HG03039 (cell line): ENCODE data around the gene MYO9B.

Source experiments
- ATAC-seq: cut with Tn5 transposase; IDR thresholded peaks from one replicate; pipeline ENCODE4 v1.9.1; 2021; ENCODE audit warnings: mild to moderate bottlenecking, moderate library complexity; ENCODE audit not compliant: unreplicated experiment

MYO9B gene

GRCh38 chr19:17061205-17061604, 14.4 kb upstream of the MYO9B start:
- ATAC-seq: no peak

- no peak for ATAC-seq
Measured at GRCh38 chr19:17061691-17062090, 13.9 kb upstream of the MYO9B start.

- no peak for ATAC-seq
Measured at GRCh38 chr19:17063428-17063827, 12.1 kb upstream of the MYO9B start.

GRCh38 chr19:17069193-17069592, 6.4 kb upstream of the MYO9B start:
- no peak for ATAC-seq

- no peak for ATAC-seq
Measured at GRCh38 chr19:17070421-17070820, 5.2 kb upstream of the MYO9B start.

GRCh38 chr19:17070912-17071311, 4.7 kb upstream of the MYO9B start:
- no peak for ATAC-seq

- ATAC-seq: no peak
Measured at GRCh38 chr19:17073869-17074633, 1.5 kb upstream of the MYO9B start.

- ATAC-seq: no peak
Measured at GRCh38 chr19:17074634-17075034, 943 bp upstream of the MYO9B start.

GRCh38 chr19:17075864-17076542, 426 bp downstream of the MYO9B start:
- ATAC-seq: no peak

- ATAC-seq: no peak
Measured at GRCh38 chr19:17076543-17076991, 990 bp downstream of the MYO9B start.

- no peak for ATAC-seq
Measured at GRCh38 chr19:17077447-17078028, 2.0 kb downstream of the MYO9B start.

GRCh38 chr19:17078036-17078919, 2.7 kb downstream of the MYO9B start:
- no peak for ATAC-seq

- ATAC-seq: no peak
Measured at GRCh38 chr19:17078920-17079709, 3.5 kb downstream of the MYO9B start.

- no peak for ATAC-seq
Measured at GRCh38 chr19:17079710-17080439, 4.3 kb downstream of the MYO9B start.

- ATAC-seq: no peak
Measured at GRCh38 chr19:17080440-17080801, 4.8 kb downstream of the MYO9B start.

- ATAC-seq: no peak
Measured at GRCh38 chr19:17081672-17082630, 6.4 kb downstream of the MYO9B start.

GRCh38 chr19:17086120-17086519, 10.5 kb downstream of the MYO9B start:
- ATAC-seq: no peak

- no peak for ATAC-seq
Measured at GRCh38 chr19:17086834-17087233, 11.3 kb downstream of the MYO9B start.

- ATAC-seq: no peak
Measured at GRCh38 chr19:17088552-17088951, 13.0 kb downstream of the MYO9B start.
